Endothelial cell of hepatic sinusoid (primary cell): ENCODE results near the gene FLOT2.
"Not testable (repeated sequence)": the region's sequence is repeated elsewhere in the genome, so short reads cannot be mapped to it uniquely, and the experiment has no call there.

Experiments
- in situ Hi-C: cut with HindIII; loops from 2 replicates; pipeline ENCODE4 v1.10.0; 2017; ENCODE audit warnings: low sequenced_read_pairs

The FLOT2 gene

GRCh38 chr17:28878158-28878910, 19.2 kb downstream of the FLOT2 start:
- in situ Hi-C loops = no loop called here

GRCh38 chr17:28877150-28877711, 20.3 kb downstream of the FLOT2 start:
- in situ Hi-C loops = not testable (repeated sequence)

- in situ Hi-C loops = no loop called here
Observed at GRCh38 chr17:28875848-28876550, 21.5 kb downstream of the FLOT2 start.

- in situ Hi-C loops = no loop called here
Observed at GRCh38 chr17:28874750-28875149, 22.8 kb downstream of the FLOT2 start.

- in situ Hi-C loops = no loop called here
Observed at GRCh38 chr17:28873839-28874238, 23.7 kb downstream of the FLOT2 start.

GRCh38 chr17:28871056-28871579, 26.4 kb downstream of the FLOT2 start:
- in situ Hi-C loops = no loop called here

GRCh38 chr17:28867276-28867675, 30.3 kb downstream of the FLOT2 start:
- in situ Hi-C loops = loop anchor here (5.0 kb wide), 3 partner anchors 60 to 105 kb away; no protein-coding TSS in a partner anchor

- in situ Hi-C loops = loop anchor here (5.0 kb wide), 3 partner anchors 61 to 104 kb away; no protein-coding TSS in a partner anchor
Observed at GRCh38 chr17:28865946-28866752, 31.4 kb downstream of the FLOT2 start.

- in situ Hi-C loops = loop anchor here (5.0 kb wide), 3 partner anchors 62 to 103 kb away; no protein-coding TSS in a partner anchor
Observed at GRCh38 chr17:28864991-28865849, 32.3 kb downstream of the FLOT2 start.

- in situ Hi-C loops = no loop called here
Observed at GRCh38 chr17:28863953-28864352, 33.6 kb downstream of the FLOT2 start.

- in situ Hi-C loops = no loop called here
Observed at GRCh38 chr17:28862561-28862960, 35.0 kb downstream of the FLOT2 start.

GRCh38 chr17:28861393-28862203, 35.9 kb downstream of the FLOT2 start:
- in situ Hi-C loops = no loop called here

- in situ Hi-C loops = no loop called here
Observed at GRCh38 chr17:28860363-28860808, 37.1 kb downstream of the FLOT2 start.

- in situ Hi-C loops = no loop called here
Observed at GRCh38 chr17:28858801-28859355, 38.7 kb downstream of the FLOT2 start.

- in situ Hi-C loops = no loop called here
Observed at GRCh38 chr17:28857905-28858800, 39.4 kb downstream of the FLOT2 start.

GRCh38 chr17:28856028-28856574, 41.4 kb downstream of the FLOT2 start:
- in situ Hi-C loops = no loop called here

GRCh38 chr17:28855336-28855679, 42.2 kb downstream of the FLOT2 start:
- in situ Hi-C loops = no loop called here
